DMS153 treated with DMSO at 0.1 percent for 48 hours (cell line): Measurements from ENCODE around the gene PHF12.

ENCODE experiments used
- DNase-seq: peaks from one replicate; lab custom pipeline; 2025; ENCODE audit not compliant: unreplicated experiment; lab: John Stamatoyannopoulos, UW

Gene PHF12

DNA sequence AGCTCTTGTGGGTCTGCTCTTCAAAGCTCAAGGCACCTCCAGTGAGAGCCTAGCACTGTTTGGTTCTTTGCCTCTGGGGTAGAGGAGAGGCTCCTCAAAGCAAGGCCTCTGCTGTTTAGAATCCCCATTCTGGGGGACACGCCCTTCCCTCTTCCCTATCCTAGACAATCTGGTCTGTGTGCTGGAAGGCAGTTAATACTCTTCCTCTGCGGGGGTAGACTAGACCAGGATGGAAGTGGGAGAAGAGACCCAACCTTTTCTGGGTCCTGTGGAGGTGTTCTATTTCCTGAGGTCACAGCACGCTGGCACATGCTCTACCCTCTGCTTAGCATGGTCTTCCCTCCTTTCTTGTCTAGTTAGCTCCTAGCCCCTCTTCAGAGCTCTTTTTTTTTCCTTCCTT lies 88.8 kb downstream of the PHF12 start:
- DNase-seq: no peak

DNA sequence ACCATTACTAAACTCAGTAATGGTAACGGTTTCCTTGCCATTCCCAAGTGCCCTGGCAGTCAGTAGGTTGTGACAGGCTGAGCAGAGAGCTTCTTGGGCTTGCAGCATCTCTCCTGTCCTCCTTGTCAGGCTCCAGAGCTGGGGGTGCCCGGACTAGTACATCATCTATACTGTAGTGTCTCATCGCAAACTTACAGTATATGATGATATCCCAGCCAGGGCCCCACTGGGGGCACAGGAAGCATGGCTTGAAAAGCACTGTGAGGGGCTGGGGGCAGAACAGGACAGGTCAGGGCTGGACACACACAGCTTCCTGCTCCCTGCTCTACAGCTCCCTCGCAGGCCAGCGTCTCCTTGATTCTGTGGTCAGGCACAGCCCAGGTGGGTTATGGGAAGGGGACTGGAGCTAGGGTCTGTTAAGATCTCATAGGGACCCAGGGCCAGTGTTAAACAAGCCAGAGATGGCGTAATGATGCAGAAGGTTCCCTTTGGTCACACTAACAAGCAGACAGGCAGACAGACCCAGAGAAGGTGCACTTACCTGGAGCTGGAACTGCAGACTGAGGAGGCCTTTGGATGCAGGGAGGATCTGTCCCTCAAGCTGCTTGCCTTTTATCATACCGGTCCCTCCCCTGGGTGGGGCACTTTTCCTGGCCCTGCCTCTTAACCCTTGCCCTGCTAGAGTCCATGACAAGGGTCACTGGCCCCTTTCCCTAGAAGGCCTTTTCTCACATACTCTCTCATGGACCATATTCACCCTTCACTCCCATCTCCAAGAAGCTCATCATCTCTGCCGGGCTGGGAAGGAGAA lies 89.7 kb downstream of the PHF12 start:
- no peak for DNase-seq

DNA sequence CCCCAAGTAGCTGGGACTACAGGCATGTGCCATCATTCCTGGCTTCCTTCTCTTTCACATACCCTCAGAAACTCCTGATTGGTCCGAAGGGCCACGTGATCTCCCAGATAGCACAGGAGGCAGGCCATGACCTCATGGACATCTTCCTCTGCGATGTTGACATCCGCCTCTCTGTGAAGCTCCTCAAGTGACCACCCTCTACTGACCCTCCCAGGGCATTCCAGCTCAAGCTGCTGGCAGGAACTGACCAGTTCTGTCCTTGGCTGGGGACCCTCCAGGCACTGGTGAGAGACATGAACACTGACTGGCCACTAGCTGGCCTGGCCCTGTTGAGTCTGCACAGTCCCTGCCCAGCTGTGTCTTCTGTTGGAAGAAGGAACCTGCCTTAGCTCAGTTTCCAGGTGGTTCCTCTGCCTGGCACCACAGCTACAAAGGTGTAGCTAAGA lies 90.9 kb downstream of the PHF12 start:
- DNase-seq: no peak

DNA sequence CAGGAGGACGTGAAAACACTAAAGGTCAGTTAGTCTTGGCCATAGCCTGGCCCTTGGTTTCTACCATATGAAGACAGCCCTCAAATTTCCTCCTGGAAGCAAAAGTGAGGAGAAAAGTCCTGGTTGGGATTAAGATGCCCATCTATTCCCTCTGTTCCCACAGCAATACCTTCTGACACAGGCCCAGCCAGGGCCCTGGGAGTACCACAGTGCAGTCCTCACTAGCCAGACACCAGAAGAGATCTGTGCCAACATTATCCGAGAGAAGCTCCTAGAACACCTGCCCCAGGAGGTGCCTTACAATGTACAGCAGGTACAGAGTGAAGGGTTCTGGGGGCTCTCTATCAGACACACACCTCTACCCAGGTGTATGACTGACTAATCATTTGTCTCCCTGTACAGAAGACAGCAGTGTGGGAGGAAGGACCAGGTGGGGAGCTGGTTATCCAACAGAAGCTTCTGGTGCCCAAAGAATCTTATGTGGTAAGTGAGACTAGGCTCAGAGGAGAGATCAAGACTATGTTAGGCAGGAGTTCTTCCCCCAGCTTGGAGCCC lies 92.4 kb downstream of the PHF12 start:
- DNase-seq: no peak

DNA sequence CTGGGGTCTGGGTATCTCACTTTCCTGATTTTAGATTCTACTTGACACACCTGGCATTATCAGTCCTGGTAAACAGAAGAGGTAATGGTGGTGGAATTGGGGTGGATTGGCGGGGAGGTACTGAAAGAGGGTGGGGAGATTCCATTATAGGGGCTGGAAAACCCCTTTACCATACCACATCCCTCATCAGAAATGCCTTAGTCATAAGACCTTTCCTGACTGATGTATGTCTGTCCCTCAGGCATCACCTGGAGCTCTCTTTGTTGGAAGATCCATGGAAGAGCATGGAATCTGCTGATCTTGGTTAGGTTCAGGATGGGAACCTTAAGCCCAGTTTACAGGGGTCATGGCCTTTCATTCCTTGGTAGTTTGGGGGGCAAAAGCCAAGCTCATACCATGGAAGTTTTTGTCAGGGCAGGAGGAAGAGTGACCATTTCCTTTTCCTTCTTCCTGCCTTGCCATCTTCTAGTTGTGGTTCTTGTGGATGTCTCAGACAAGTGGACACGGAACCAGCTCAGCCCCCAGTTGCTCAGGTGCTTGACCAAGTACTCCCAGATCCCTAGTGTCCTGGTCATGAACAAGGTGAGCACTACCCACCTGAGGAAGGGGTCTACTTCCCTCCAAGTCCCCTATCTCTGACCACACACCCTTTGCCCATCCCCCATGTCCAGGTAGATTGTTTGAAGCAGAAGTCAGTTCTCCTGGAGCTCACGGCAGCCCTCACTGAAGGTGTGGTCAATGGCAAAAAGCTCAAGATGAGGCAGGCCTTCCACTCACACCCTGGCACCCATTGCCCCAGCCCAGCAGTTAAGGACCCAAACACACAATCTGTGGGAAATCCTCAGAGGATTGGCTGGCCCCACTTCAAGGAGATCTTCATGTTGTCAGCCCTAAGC lies 93.2 kb downstream of the PHF12 start:
- no peak for DNase-seq

DNA sequence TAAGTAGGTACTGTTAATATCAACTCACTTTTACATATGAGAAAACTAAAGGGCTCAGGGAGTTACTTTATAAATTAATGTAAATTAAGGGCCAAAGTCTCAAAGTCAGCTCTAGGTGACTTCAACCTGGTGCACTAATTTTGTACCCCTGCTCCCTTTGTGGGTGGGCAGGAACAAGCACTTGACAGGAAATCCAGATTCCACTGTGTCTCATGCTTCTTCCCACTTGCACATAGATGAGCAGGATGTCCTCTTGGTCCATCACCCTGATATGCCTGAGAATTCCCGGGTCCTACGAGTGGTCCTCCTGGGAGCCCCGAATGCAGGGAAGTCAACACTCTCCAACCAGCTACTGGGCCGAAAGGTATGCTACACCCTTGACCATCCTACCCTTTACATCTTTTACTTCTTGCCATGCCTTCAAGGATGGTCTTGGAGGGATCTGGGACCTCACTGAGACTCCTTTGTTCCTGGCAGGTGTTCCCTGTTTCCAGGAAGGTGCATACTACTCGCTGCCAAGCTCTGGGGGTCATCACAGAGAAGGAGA lies 95.2 kb downstream of the PHF12 start:
- no peak for DNase-seq

DNA sequence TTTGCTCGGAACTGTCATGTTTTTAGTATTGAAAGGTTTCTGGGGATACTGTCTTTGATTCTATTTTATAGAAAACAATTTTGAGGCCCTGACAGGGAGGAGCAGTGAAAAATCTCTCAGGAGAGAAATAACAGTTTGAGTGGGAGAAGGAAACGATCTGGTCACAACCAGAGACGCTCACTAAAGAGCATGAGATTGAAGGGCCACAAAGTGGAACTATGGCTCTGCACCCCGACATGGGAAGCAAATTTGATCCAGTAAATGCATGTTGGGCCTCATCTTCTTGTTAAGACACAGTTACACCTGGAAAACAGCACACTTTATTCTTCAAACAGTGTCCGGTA lies 96.0 kb downstream of the PHF12 start:
- DNase-seq: no peak
